K562 (cell line): ENCODE data around the gene L3MBTL1. TPM values are rescaled to one million over a fixed set of nuclear protein-coding genes. Genes with fewer than 3 reads are reported as not detected.

Experiments
- ATAC-seq: fragments of 200-7000 bp; cut with Tn5 transposase; 3 replicates; pipeline ENCODE4 v1.9.1; 2020; ENCODE audit warnings: moderate library complexity
- BruUV-seq: library from RNA; stranded (reverse); fragments of 400-500 nt; replicated peaks from 2 replicates; lab custom pipeline; 2021; lab: Mats Ljungman, UMichigan
- CTCF ChIA-PET: fragments of 300-600 bp; formaldehyde crosslinking; extraction: SDS; loops from one replicate; lab custom pipeline; 2021; ENCODE audit warnings: low intra/inter-chr PET ratio; lab: Yijun Ruan, JAX
- POLR2A ChIA-PET: fragments of 300-600, 350-650 bp; sonication (Branson Sonifier 250); formaldehyde crosslinking; extraction: SDS; loops from one replicate; lab custom pipeline; 2021; ENCODE audit warnings: antibody characterized with exemption, inconsistent platforms; lab: Yijun Ruan, JAX
- DNase-seq, 4 experiments: peaks; one replicate each; pipeline versions ENCODE4 v3.0.0 to v3.0.0-alpha.2; 2011 to 2018; ENCODE audit warnings: low spot score in 3 of 4, mixed read lengths in 3 of 4; ENCODE audit errors: extremely low read depth in 1 of 4
- FAIRE-seq: peaks from 2 replicates; lab custom pipeline; 2011; peaks lifted over from hg19 to GRCh38; lab: Jason Lieb, UNC
- H2AFZ ChIP-seq: 2 replicates; pipeline ENCODE4 v1.6.0; 2011; ENCODE audit warnings: low read depth, low read length, control low read depth, inconsistent platforms
- H3K27ac ChIP-seq: fragments of 200-600 bp; 3 replicates; pipeline ENCODE4 v1.8.0; 2011; ENCODE audit warnings: low read depth, mild to moderate bottlenecking, control low read depth, inconsistent platforms, low read length, moderate library complexity, mixed read lengths; ENCODE audit errors: extremely low read depth
- H3K27me3 ChIP-seq, 2 experiments: fragments of 300-600 bp in 1 of 2; 2 replicates in 1 of 2; 3 replicates in 1 of 2; pipeline versions ENCODE4 v1.6.0 to v1.8.0; 2011; ENCODE audit warnings: inconsistent platforms in 2 of 2, low read length in 2 of 2, mild to moderate bottlenecking in 1 of 2, mixed read lengths in 1 of 2, moderate library complexity in 1 of 2; ENCODE audit not compliant: control insufficient read depth in 2 of 2, insufficient read depth in 2 of 2
- H3K36me3 ChIP-seq: fragments of 300-600 bp; 3 replicates; pipeline ENCODE4 v1.8.0; 2011; ENCODE audit warnings: mild to moderate bottlenecking, low read length, inconsistent platforms; ENCODE audit not compliant: control insufficient read depth, insufficient read depth
- H3K4me1 ChIP-seq, 2 experiments: fragments of 200-600 bp in 1 of 2; replicated peaks in 1 of 2; 2 replicates in 1 of 2; 3 replicates in 1 of 2; pipeline versions ENCODE4 v1.5.1 to v1.8.0; 2011; ENCODE audit warnings: inconsistent platforms in 2 of 2, low read length in 2 of 2, mild to moderate bottlenecking in 1 of 2, mixed read lengths in 1 of 2, moderate library complexity in 1 of 2; ENCODE audit not compliant: control insufficient read depth in 2 of 2, insufficient read depth in 2 of 2
- H3K4me2 ChIP-seq: 2 replicates; pipeline ENCODE4 v1.6.1; 2011; ENCODE audit warnings: low read length, control low read depth, inconsistent platforms, mixed read lengths; ENCODE audit not compliant: insufficient read depth
- H3K4me3 ChIP-seq: fragments of 200-600 bp; sonication (generic), shearing (Covaris generic); 2 replicates; pipeline ENCODE4 v1.5.1; 2016; ENCODE audit warnings: control low read depth, inconsistent platforms
- H3K79me2 ChIP-seq: fragments of 200-600 bp; 3 replicates; pipeline ENCODE4 v1.8.0; 2011; ENCODE audit warnings: low read length, inconsistent platforms; ENCODE audit not compliant: control insufficient read depth, insufficient read depth
- H3K9ac ChIP-seq, 2 experiments: 2 replicates each; pipeline versions ENCODE4 v1.6.0 to v1.6.1; 2011; ENCODE audit warnings: low read depth in 2 of 2, low read length in 2 of 2, control low read depth in 1 of 2, inconsistent platforms in 1 of 2, mild to moderate bottlenecking in 1 of 2, mixed read lengths in 1 of 2; ENCODE audit not compliant: insufficient read depth in 1 of 2
- H3K9me1 ChIP-seq: one replicate; pipeline ENCODE4 v1.6.0; 2011; ENCODE audit warnings: inconsistent platforms, mild to moderate bottlenecking, low read length, moderate library complexity; ENCODE audit not compliant: control insufficient read depth, insufficient read depth
- H3K9me3 ChIP-seq: replicated peaks from 2 replicates; pipeline ENCODE4 v1.5.1; 2011; ENCODE audit warnings: low read depth, low read length, inconsistent platforms; ENCODE audit not compliant: control insufficient read depth, insufficient read depth
- H4K20me1 ChIP-seq: replicated peaks from 2 replicates; pipeline ENCODE4 v1.6.1; 2011; ENCODE audit warnings: low read length, inconsistent platforms, mixed read lengths; ENCODE audit not compliant: control insufficient read depth, insufficient read depth
- C11orf30 ChIP-seq: fragments of 450-650 bp; IDR thresholded peaks from 2 replicates; pipeline ENCODE4 v1.6.1; 2016; ENCODE audit warnings: low read depth, mild to moderate bottlenecking
- CCAR2 ChIP-seq: fragments of 200-400 bp; formaldehyde crosslinking; IDR thresholded peaks from 2 replicates; pipeline ENCODE4 v1.6.1; 2017; ENCODE audit warnings: mild to moderate bottlenecking, low read depth, low read length
- GTF2A2 ChIP-seq: IDR thresholded peaks from 2 replicates; pipeline ENCODE4 v1.6.1; 2016; ENCODE audit warnings: mild to moderate bottlenecking, missing genetic modification characterization, missing compliant biosample characterization
- HMBOX1 ChIP-seq: sonication (generic); IDR thresholded peaks from 2 replicates; pipeline ENCODE4 v1.6.1; 2016
- MYC ChIP-seq, 2 experiments: fragments of 250-450 bp in 1 of 2; sonication (Bioruptor Pico) in 1 of 2; IDR thresholded peaks; 2 replicates each; pipeline versions ENCODE4 v1.5.1 to v1.6.1; 2012 to 2021; ENCODE audit warnings: low read depth in 2 of 2, borderline replicate concordance in 1 of 2, improper control_type of control experiment in 1 of 2, low read length in 1 of 2, mild to moderate bottlenecking in 1 of 2, moderate library complexity in 1 of 2
- POLR2B ChIP-seq: fragments of 450-650 bp; IDR thresholded peaks from 2 replicates; pipeline ENCODE4 v1.6.1; 2018; ENCODE audit warnings: low read depth; ENCODE audit not compliant: partially characterized antibody
- REST ChIP-seq, 2 experiments: fragments of 450-650 bp; formaldehyde crosslinking in 1 of 2; IDR thresholded peaks; 2 replicates each; pipeline versions ENCODE4 v1.4.0 to v1.6.1; 2014 to 2020; ENCODE audit warnings: mild to moderate bottlenecking in 2 of 2, borderline replicate concordance in 1 of 2, low read depth in 1 of 2
- TCF15 ChIP-seq: fragments of 250-450 bp; sonication (Bioruptor Pico); IDR thresholded peaks from 2 replicates; pipeline ENCODE4 v1.8.0; 2022; ENCODE audit warnings: moderate library complexity, mild to moderate bottlenecking, inconsistent platforms
- TEAD4 ChIP-seq, 2 experiments: sonication (generic) in 1 of 2; formaldehyde crosslinking in 1 of 2; IDR thresholded peaks; 2 replicates each; pipeline versions ENCODE4 v1.6.1 to v1.8.0; 2012 to 2022; ENCODE audit warnings: borderline replicate concordance in 1 of 2, inconsistent platforms in 1 of 2, low read length in 1 of 2, mild to moderate bottlenecking in 1 of 2, missing genetic modification reagents in 1 of 2
- ZNF140 ChIP-seq: fragments of 250-450 bp; sonication (Bioruptor Pico); IDR thresholded peaks from 2 replicates; pipeline ENCODE4 v1.8.0; 2021; ENCODE audit warnings: moderate library complexity, mild to moderate bottlenecking, inconsistent platforms
- ZNF3 ChIP-seq: fragments of 250-450 bp; sonication (Bioruptor Pico); IDR thresholded peaks from 2 replicates; pipeline ENCODE4 v1.5.0; 2021; ENCODE audit warnings: mild to moderate bottlenecking, moderate library complexity
- WGBS: fragments of 100-300 bp; shearing (Covaris generic); methylation state at CpG from one replicate; pipeline ENCODE4 v1.1.6; 2016; ENCODE audit warnings: low coverage, mixed read lengths; ENCODE audit not compliant: insufficient coverage; ENCODE audit errors: missing lambda C conversion rate; 5-methylcytosine and 5-hydroxymethylcytosine counted together
- in situ Hi-C: fragments of 300-500 bp; cut with MboI; formaldehyde crosslinking; loops from 4 replicates; pipeline ENCODE4 v1.15.0; 2018; ENCODE audit warnings: inconsistent platforms, mixed read lengths
- intact Hi-C: fragments of 100-400 bp; cut with micrococcal nuclease; formaldehyde crosslinking; loops from 2 replicates; pipeline ENCODE4 v1.14.2; 2022
- polyA plus RNA-seq, 8 experiments: library from polyadenylated mRNA; depleted of rRNA in 4 of 8; stranded (reverse) in 5 of 8; unstranded in 3 of 8; fragments of >200 nt; fragmentation: Nextera tagmentation in 2 of 8; fragmentation: Illumina TruSeq in 1 of 8; extraction: Ambion mirVana in 2 of 8; extraction: Trizol in 1 of 8; gene quantifications; 2 replicates each; pipeline versions ENCODE4 v1.2.1 to v1.2.3, GENCODE V29; 2011 to 2014; ENCODE audit warnings: inconsistent platforms in 1 of 8, missing spikeins in 1 of 8
- total RNA-seq, 7 experiments: library from RNA; depleted of rRNA in 6 of 7; stranded (reverse); fragments of >200 nt in 6 of 7; fragmentation: Illumina TruSeq in 2 of 7; extraction: Trizol in 2 of 7; gene quantifications; 2 replicates each; pipeline versions ENCODE4 v1.2.1 to v1.2.3, GENCODE V29; 2011 to 2021; ENCODE audit warnings: low replicate concordance in 1 of 7

The L3MBTL1 gene
- total and polyA plus RNA-seq, 9 of the 15 experiments (the other 6 are each of a cell fraction or from before 2014, with no cell fraction given), result 0.77 to 10.0 (median 4.4) TPM

DNA sequence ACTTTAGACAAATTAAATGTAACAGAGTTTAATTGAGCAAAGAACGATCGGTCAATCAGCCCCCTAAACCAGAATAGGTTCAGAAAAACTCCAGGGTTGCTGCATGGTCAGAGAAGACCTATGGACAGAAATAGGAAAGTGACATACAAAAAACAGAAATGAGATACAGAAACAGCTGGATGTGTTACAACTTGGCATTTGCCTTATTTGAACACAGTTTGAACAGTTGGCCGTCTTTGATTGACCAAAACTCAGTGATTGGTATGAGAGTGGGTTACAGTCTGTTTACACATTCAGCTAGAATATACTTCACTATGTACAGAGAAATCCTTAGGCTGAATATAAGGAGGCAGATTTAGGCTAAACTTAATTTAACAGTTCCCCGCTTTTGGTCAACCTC lies 29.9 kb upstream of the L3MBTL1 start (continued):
- TF ChIP-seq TEAD4 (IDR thresholded peaks at IDR 0.05; ENCODE audit: low read length) (no peak), TEAD4 (CRISPR knock-in tag; IDR thresholded peaks at IDR 0.05; ENCODE audit: borderline replicate concordance) (no peak), ZNF140 (CRISPR knock-in tag) (no peak)

GRCh38 chr20:43490038-43490437 lies 17.5 kb upstream of the L3MBTL1 start:
- intact Hi-C loops (no loop called here), in situ Hi-C loops (no loop called here)
- H3K27me3 ChIP-seq, result peaks cover 2 to 5% of the 10 kb centered on the region in 2 experiments; a peak in 4 of 5 replicates
- no peaks in the 10 kb centered on the region for H3K79me2 ChIP-seq
- FAIRE-seq (no peak), DNase-seq (no peak), ATAC-seq (no peak)
- no peaks in the 10 kb centered on the region for H4K20me1 ChIP-seq
- 49% methylated on average over 2 of the region's 2 CpGs for WGBS
- no peak overlapping the region for H3K4me2 ChIP-seq
- no peak overlapping the region for H3K4me3 ChIP-seq
- H3K9ac ChIP-seq, result no peak overlapping the region
- H3K4me1 ChIP-seq, result no peaks in the 10 kb centered on the region
- POLR2A ChIA-PET, result interaction anchor here (0.6 to 1.7 kb wide), 3 partner anchors 26 to 280 kb away, joined by 3 to 4 read pairs (median 3); partner anchors contain the start of gene SRSF6
- no peak overlapping the region for H3K27ac ChIP-seq
- H3K9me1 ChIP-seq, result no peaks in the 10 kb centered on the region
- no TSS peak for BruUV-seq
- H3K9me3 ChIP-seq, result no peaks in the 10 kb centered on the region
- no peak overlapping the region for H2AFZ ChIP-seq
- H3K36me3 ChIP-seq, result no peaks in the 10 kb centered on the region
- CTCF ChIA-PET, result no interaction called here
- no peak for TF ChIP-seq ZNF3 (CRISPR knock-in tag)
- TF ChIP-seq CCAR2, result no peak
- TF ChIP-seq GTF2A2 (tag), result no peak
- no peak for TF ChIP-seq TCF15 (CRISPR knock-in tag)
- TF ChIP-seq MYC (IDR thresholded peaks at IDR 0.05; ENCODE audit: low read depth, low read length), result no peak
- no peak for TF ChIP-seq MYC (CRISPR knock-in tag; IDR thresholded peaks at IDR 0.05; ENCODE audit: borderline replicate concordance, low read depth)
- TF ChIP-seq POLR2B, result no peak
- no peak for TF ChIP-seq C11orf30
- no peak for TF ChIP-seq REST (IDR thresholded peaks at IDR 0.05; ENCODE audit: borderline replicate concordance)
- no peak for TF ChIP-seq REST (CRISPR knock-in tag; IDR thresholded peaks at IDR 0.05; ENCODE audit: low read depth)
- TF ChIP-seq HMBOX1, result no peak
